Measurements from ENCODE around the gene FRRS1.

Gene FRRS1

DNA sequence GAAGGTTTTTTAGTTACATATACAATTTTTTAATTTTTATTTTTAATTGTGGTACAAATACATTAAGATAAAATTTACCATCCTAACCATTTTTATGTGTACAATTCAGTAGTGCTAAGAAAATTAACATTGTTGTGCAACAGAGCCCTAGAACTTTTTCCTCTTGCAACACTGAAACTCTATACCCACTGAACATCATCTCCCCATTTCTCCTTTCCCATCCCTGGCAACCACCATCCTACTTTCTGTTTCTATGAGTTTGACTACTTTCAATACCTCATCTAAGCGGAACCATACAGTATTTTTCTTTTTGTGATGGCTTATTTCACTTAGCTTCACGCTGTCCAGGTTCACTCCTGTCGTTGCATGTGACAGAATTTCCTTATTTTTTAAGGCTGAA, 66.4 kb downstream of the FRRS1 start:
- Histone ChIP-seq H3K36me3 (no peaks in the 10 kb centered on the region), H3K9ac (no peak overlapping the region), H3K27ac (no peak overlapping the region), H3K4me1 (peaks cover 0 to 14% (median 4%) of the 10 kb centered on the region in 10 experiments; a peak in 10 of 20 replicates), H3K9me3 (replicated peaks in 1 of 11) (peaks cover 0 to 8% (median 0%) of the 10 kb centered on the region in 11 experiments; a peak in 5 of 22 replicates), H3K27me3 (no peaks in the 10 kb centered on the region), H3K4me3 (no peak overlapping the region), H4K20me1 (no peaks in the 10 kb centered on the region), H3K4me2 (no peak overlapping the region)
- TF ChIP-seq Cebpa-rat (IDR thresholded peaks at IDR 0.05), result no peak

DNA sequence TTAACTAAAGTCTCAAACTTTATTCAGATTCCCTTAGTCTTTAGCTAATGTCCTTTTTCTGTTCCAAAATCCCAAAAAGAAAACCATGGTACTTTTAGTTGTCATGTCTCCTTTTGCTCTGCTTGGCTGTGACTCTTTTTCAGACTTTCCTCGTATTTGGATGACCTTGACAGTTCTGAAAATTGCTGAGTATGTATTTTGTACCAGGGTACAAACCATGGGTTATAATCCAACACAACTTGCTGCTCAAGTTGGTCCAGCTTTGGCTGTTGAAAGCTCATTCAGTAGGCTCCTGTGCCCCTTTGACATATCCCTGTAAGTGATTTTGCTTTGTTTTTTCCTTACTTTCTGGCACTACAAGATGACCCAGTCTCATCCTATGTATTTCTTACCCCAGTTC, 68.9 kb downstream of the FRRS1 start:
- H4K20me1 ChIP-seq, result no peaks in the 10 kb centered on the region
- no peaks in the 10 kb centered on the region for H3K36me3 ChIP-seq
- no peak overlapping the region for H3K4me3 ChIP-seq
- no peak overlapping the region for H3K27ac ChIP-seq
- TF ChIP-seq Cebpa-rat (IDR thresholded peaks at IDR 0.05), result no peak
- H3K9ac ChIP-seq, result no peak overlapping the region
- H3K9me3 ChIP-seq (replicated peaks in 1 of 11), result no peaks in the 10 kb centered on the region; a peak in 1 of 22 replicates
- peaks cover 0 to 8% (median 0%) of the 10 kb centered on the region in 10 experiments; a peak in 1 of 20 replicates for H3K4me1 ChIP-seq
- no peaks in the 10 kb centered on the region for H3K27me3 ChIP-seq
- no peak overlapping the region for H3K4me2 ChIP-seq

DNA sequence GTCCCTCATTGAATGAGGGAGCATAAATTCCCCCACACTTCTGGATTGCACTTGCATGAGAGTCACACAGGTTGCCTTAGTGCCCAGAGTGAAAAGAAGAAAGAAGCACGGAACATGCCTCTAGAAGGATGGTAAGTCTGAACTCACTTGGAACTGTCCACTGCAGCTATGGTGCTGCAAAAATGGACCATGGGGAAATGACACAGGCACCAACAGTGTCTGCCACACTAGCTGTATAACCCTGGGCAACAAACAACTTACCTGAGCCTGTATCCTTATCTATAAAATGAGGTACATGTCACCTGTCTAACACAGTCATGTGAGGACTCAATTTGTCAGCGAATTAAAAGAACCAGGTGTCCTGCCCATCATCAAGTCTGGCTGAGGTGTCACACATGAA, 69.8 kb downstream of the FRRS1 start:
- H3K4me3 ChIP-seq, result no peak overlapping the region
- TF ChIP-seq Cebpa-rat (IDR thresholded peaks at IDR 0.05), result no peak
- H3K4me1 ChIP-seq, result peaks cover 0 to 8% (median 0%) of the 10 kb centered on the region in 10 experiments; a peak in 1 of 20 replicates
- no peak overlapping the region for H3K4me2 ChIP-seq
- no peak overlapping the region for H3K9ac ChIP-seq
- no peaks in the 10 kb centered on the region; a peak in 1 of 22 replicates for H3K9me3 ChIP-seq (replicated peaks in 1 of 11)
- H3K36me3 ChIP-seq, result no peaks in the 10 kb centered on the region
- no peaks in the 10 kb centered on the region for H3K27me3 ChIP-seq
- no peak overlapping the region for H3K27ac ChIP-seq
- H4K20me1 ChIP-seq, result no peaks in the 10 kb centered on the region

DNA sequence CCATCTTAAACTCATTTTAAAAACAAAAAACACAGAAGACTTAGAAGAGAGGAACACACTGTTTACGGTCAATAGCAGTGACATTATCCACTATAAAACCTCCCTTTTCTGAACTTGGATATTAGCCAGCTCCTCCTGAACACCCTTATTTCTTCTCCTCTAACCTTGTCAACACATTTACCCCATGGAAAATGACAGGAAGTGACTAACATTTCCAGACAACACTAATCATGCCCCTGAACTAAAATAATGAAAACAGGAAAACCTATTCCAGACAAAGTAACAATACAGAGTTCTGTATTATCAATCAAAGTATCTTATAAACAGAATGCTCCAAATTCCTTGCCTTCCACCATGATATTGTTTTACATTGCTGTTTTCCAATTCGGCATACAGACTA, 75.3 kb downstream of the FRRS1 start:
- H3K4me3 ChIP-seq, result no peak overlapping the region
- no peak overlapping the region for H3K9ac ChIP-seq
- H3K27me3 ChIP-seq, result no peaks in the 10 kb centered on the region
- no peak overlapping the region for H3K27ac ChIP-seq
- no peaks in the 10 kb centered on the region for H3K4me1 ChIP-seq
- H3K4me2 ChIP-seq, result no peak overlapping the region
- no peak for TF ChIP-seq Cebpa-rat (IDR thresholded peaks at IDR 0.05)
- no peaks in the 10 kb centered on the region for H3K9me3 ChIP-seq (replicated peaks in 1 of 11)
- no peaks in the 10 kb centered on the region for H3K36me3 ChIP-seq
- no peaks in the 10 kb centered on the region for H4K20me1 ChIP-seq

DNA sequence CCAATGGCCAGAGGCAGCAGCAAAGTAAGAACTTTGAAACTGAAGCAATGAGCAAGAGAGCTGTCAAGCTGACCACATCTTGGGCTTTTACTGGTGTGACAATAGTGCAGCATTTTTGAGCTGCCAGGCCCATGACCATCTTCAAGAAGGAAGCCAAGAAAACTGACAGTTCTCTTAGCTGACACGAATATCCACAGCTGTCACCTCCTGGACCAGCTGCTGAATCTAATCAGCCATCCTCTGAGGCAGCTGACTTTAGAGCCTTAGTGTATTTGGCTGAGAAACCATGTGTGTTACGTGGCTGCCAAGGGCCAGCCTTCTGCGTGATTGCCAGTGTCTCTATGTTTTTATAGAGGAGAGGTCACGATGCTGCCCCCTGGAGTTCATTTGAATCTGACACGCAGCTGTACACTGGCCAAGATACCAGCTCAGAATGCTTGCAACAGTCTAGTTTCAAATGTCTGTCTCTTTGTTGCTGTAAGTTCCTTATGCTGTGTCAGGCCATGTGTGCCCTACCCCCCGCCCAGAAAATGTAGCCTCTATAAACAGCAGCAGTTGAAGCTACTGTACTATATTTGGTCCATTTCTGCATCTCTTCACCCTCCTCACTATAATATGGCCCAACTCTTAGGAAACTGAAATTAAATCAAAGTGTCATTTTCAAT, 80.8 kb downstream of the FRRS1 start:
- no peak overlapping the region for H3K27ac ChIP-seq
- H3K9ac ChIP-seq, result no peak overlapping the region
- H3K4me1 ChIP-seq, result 0 out of 20 replicates have a peak, but pooled peaks cover 0 to 4% (median 0%) of the 10 kb centered on the region in 10 experiments
- H3K4me3 ChIP-seq, result no peak overlapping the region
- H3K4me2 ChIP-seq, result no peak overlapping the region
- H4K20me1 ChIP-seq, result no peaks in the 10 kb centered on the region
- H3K9me3 ChIP-seq (replicated peaks in 1 of 11), result no peaks in the 10 kb centered on the region
- no peak for TF ChIP-seq Cebpa-rat (IDR thresholded peaks at IDR 0.05)
- H3K36me3 ChIP-seq, result no peaks in the 10 kb centered on the region
- H3K27me3 ChIP-seq, result no peaks in the 10 kb centered on the region

DNA sequence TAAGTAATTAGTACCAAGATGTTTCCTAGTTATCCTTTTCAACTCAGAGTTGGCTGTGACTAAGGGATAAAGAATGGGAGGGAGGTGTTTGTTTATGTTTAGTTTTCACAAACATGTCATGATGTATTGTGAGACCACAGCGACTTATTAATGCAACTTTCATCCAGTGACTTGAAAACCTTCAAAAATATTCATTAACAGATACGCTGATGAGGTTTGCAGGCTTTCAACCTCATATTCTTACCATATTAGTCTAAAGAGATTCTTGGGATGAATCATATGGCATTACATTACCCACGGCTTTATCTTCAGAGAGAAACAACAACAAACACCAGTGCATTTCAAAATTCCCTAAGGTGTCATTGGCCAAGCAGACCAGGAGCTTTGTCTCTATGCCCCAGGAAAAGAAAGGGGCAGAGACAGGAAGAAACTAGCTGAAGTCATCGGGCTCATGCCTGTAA, 84.1 kb downstream of the FRRS1 start:
- Histone ChIP-seq H3K4me2 (no peak overlapping the region), H3K9ac (no peak overlapping the region), H3K4me3 (no peak overlapping the region), H3K27me3 (no peaks in the 10 kb centered on the region), H3K4me1 (0 out of 20 replicates have a peak, but pooled peaks cover 0 to 4% (median 0%) of the 10 kb centered on the region in 10 experiments), H4K20me1 (no peaks in the 10 kb centered on the region), H3K36me3 (no peaks in the 10 kb centered on the region), H3K27ac (no peak overlapping the region), H3K9me3 (replicated peaks in 1 of 11) (no peaks in the 10 kb centered on the region)
- TF ChIP-seq Cebpa-rat (IDR thresholded peaks at IDR 0.05), result no peak

DNA sequence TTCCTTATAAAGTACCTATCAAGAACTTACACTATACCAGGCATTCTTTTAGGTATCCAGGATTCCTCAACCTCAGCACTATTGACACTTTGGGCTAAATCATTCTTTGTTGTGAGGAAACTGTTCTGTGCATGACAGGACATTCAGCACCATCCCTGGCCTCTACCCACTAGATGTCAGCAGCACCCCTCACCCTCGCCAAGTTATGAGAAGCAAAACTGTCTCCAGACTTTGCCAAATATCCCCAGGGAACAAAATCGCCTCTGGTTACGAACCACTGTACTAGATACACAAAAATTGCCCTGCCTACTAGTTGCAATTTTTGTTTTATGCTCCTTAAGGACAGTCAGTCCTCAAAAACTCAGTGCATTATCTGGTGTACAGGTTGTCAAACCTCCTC, 84.9 kb downstream of the FRRS1 start:
- TF ChIP-seq Cebpa-rat (IDR thresholded peaks at IDR 0.05), result no peak
- no peak overlapping the region for H3K4me2 ChIP-seq
- no peaks in the 10 kb centered on the region for H3K27me3 ChIP-seq
- H3K4me3 ChIP-seq, result no peak overlapping the region
- no peaks in the 10 kb centered on the region for H3K36me3 ChIP-seq
- H3K9me3 ChIP-seq (replicated peaks in 1 of 11), result no peaks in the 10 kb centered on the region
- no peaks in the 10 kb centered on the region for H4K20me1 ChIP-seq
- no peak overlapping the region for H3K9ac ChIP-seq
- H3K27ac ChIP-seq, result no peak overlapping the region
- H3K4me1 ChIP-seq, result 0 out of 20 replicates have a peak, but pooled peaks cover 0 to 4% (median 0%) of the 10 kb centered on the region in 10 experiments

DNA sequence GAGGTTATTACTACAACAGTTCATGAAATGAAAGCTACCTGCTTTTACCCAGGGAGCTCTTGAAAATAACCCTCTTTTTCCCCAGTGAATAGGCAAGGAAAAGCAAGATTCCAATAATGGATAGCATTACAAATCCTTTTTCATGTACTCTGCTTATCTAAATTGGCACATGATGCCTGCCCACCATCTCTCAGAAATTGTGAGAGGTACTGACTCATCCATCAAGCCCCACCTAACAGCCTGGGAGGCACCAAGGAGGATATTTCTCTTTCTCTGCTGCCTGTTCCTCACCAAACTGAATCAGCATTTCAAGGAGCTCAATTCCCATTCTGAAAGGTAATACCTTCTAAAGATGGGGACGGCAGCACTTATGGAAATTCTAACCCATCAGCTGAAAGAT, 86.2 kb downstream of the FRRS1 start:
- Histone ChIP-seq H3K4me3 (no peak overlapping the region), H3K9me3 (replicated peaks in 1 of 11) (no peaks in the 10 kb centered on the region), H4K20me1 (no peaks in the 10 kb centered on the region), H3K9ac (no peak overlapping the region), H3K4me2 (no peak overlapping the region), H3K36me3 (no peaks in the 10 kb centered on the region), H3K27ac (no peak overlapping the region), H3K27me3 (no peaks in the 10 kb centered on the region), H3K4me1 (0 out of 20 replicates have a peak, but pooled peaks cover 0 to 4% (median 0%) of the 10 kb centered on the region in 10 experiments)
- TF ChIP-seq Cebpa-rat (IDR thresholded peaks at IDR 0.05), result no peak

DNA sequence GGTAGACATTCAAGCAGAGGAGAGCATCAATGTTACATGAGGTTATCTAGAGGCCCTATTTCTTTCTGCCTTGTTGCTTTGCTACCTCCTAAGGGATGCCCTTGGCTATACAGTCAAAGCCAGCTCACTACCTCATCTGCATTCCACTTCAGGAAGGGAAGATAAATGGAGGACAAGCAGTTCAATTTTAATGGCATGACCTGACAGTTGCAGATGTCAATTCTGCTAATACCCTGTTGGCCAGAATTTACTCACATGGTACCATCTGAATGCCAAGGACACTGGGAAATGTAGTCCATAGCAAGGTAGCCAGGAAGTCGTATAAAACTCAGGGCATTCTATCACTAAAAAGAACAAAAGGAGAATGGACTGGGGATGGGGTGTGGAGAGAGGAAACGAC, 89.0 kb downstream of the FRRS1 start:
- Histone ChIP-seq H3K27ac (no peak overlapping the region), H3K9me3 (replicated peaks in 1 of 11) (no peaks in the 10 kb centered on the region)

DNA sequence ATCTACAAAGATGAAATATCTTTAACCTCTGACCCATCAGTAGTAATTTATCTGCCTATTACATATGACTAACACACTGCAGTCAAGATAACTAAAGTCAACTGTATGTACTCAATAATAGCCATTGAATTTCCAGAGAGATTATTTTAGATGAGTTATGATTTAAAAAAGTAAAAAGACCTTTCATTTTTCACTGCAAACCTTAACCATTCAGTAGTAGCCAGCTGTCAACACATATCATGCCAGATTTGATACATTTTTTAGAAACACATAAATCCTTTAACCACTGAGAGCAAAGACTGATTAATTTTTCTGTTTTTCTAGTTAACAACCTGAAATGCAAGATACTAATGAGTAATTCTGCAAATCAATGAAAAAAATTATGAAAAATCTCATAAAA, 89.6 kb downstream of the FRRS1 start:
- H4K20me1 ChIP-seq, result no peaks in the 10 kb centered on the region

More for the DNA sequence above, 89.0 kb downstream of the FRRS1 start:
- Histone ChIP-seq H3K4me3 (no peak overlapping the region), H3K4me1 (0 out of 20 replicates have a peak, but pooled peaks cover 0 to 4% (median 0%) of the 10 kb centered on the region in 10 experiments), H4K20me1 (no peaks in the 10 kb centered on the region), H3K36me3 (no peaks in the 10 kb centered on the region), H3K27me3 (no peaks in the 10 kb centered on the region), H3K9ac (no peak overlapping the region), H3K4me2 (no peak overlapping the region)
- no peak for TF ChIP-seq Cebpa-rat (IDR thresholded peaks at IDR 0.05)

More for the DNA sequence above, 89.6 kb downstream of the FRRS1 start:
- Histone ChIP-seq H3K9me3 (replicated peaks in 1 of 11) (no peaks in the 10 kb centered on the region), H3K27ac (no peak overlapping the region), H3K27me3 (no peaks in the 10 kb centered on the region), H3K36me3 (no peaks in the 10 kb centered on the region), H3K4me1 (0 out of 20 replicates have a peak, but pooled peaks cover 0 to 3% (median 0%) of the 10 kb centered on the region in 10 experiments), H3K4me3 (no peak overlapping the region), H3K9ac (no peak overlapping the region), H3K4me2 (no peak overlapping the region)
- no peak for TF ChIP-seq Cebpa-rat (IDR thresholded peaks at IDR 0.05)
